ENCODE measurements around the gene ARHGAP8.

ARHGAP8 gene

GRCh38 chr22:44801476-44801875 lies 49.1 kb downstream of the ARHGAP8 start:
- no peak for DNase-seq (ENCODE audit: low read depth)
- H3K4me3 ChIP-seq (ENCODE audit: low read depth, low read length) = no peak overlapping the region
- TF ChIP-seq CTCF (IDR thresholded peaks at IDR 0.05; ENCODE audit: control insufficient read depth, extremely low read depth, insufficient read depth) = no peak

GRCh38 chr22:44802071-44802700 lies 49.8 kb downstream of the ARHGAP8 start:
- H3K4me3 ChIP-seq (ENCODE audit: low read depth, low read length) = no peak overlapping the region
- TF ChIP-seq CTCF (IDR thresholded peaks at IDR 0.05; ENCODE audit: control insufficient read depth, extremely low read depth, insufficient read depth) = no peak
- DNase-seq (ENCODE audit: low read depth) = no peak

- no peak for DNase-seq (ENCODE audit: low read depth)
- no peak for TF ChIP-seq CTCF (IDR thresholded peaks at IDR 0.05; ENCODE audit: control insufficient read depth, extremely low read depth, insufficient read depth)
- H3K4me3 ChIP-seq (ENCODE audit: low read depth, low read length) = no peak overlapping the region
Measured at GRCh38 chr22:44802956-44803355, 50.6 kb downstream of the ARHGAP8 start.

GRCh38 chr22:44804327-44804726 lies 52.0 kb downstream of the ARHGAP8 start:
- H3K4me3 ChIP-seq (ENCODE audit: low read depth, low read length) = no peak overlapping the region
- no peak for DNase-seq (ENCODE audit: low read depth)
- TF ChIP-seq CTCF (IDR thresholded peaks at IDR 0.05; ENCODE audit: control insufficient read depth, extremely low read depth, insufficient read depth) = no peak

GRCh38 chr22:44805711-44806110 lies 53.3 kb downstream of the ARHGAP8 start:
- no peak for TF ChIP-seq CTCF (IDR thresholded peaks at IDR 0.05; ENCODE audit: control insufficient read depth, extremely low read depth, insufficient read depth)

GRCh38 chr22:44807232-44807631 lies 54.9 kb downstream of the ARHGAP8 start:
- DNase-seq (ENCODE audit: low read depth) = no peak
- TF ChIP-seq CTCF (IDR thresholded peaks at IDR 0.05; ENCODE audit: control insufficient read depth, extremely low read depth, insufficient read depth) = no peak
- H3K4me3 ChIP-seq (ENCODE audit: low read depth, low read length) = no peak overlapping the region

More at GRCh38 chr22:44805711-44806110, 53.3 kb downstream of the ARHGAP8 start:
- no peak for DNase-seq (ENCODE audit: low read depth)
- H3K4me3 ChIP-seq (ENCODE audit: low read depth, low read length) = no peak overlapping the region

Measured in LNCaP clone FGC (cell line).